Activated CD4-positive, alpha-beta T cell treated with anti-CD3 and anti-CD28 coated beads for 1 hour (primary cell): ENCODE data around the gene YPEL5.
A peak's percentile ranks its signal among the peaks of the same experiment; 100 is the strongest.
"Not testable (repeated sequence)": the region's sequence is repeated elsewhere in the genome, so short reads cannot be mapped to it uniquely, and the experiment has no call there.

ENCODE experiments used
- DNase-seq: peaks from one replicate; pipeline ENCODE4 v3.0.0-alpha.2; 2020

Gene YPEL5

DNA sequence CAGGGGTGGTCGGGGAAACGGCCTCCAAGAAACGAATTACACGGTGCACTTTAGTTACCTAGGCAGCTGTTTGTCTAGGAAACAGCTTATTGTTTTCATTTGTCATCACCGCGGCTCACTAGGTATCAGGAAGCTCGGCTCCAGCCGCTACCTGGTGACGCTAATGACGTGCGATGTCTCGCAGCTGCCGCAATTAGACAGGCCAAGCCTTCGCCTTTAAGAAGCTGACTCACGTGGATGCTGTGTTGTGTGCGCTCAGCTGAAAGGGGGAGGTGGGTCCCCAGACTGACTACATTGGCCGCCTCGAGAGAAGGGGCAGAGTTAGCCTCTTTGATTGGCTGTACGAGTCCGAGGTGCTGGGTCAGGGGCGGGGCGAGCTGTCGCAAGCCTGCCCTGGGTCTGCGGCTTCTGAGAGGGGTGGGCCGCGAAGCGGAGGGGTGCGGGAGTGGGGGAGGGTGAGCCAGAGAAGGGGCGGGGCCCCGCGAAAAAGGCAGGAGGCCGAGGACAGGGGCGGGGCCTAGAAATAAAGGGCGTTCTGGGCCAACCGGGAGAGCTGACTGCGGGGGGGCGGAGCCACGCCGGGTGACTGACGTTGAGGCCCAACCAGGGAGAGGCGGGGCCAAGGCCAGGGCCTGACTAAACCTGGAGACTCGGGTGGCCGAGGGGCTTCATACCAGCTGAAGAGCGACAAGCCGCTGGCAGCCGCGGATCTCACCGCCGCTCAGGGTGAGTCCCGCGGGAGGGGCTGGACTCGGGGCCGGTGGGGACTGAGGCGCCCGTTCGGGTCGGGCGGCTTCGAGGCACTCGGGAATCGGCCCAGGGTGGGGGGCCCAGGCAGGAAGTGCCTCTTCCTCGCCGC, at the start of gene YPEL5:
Gene YPEL5, plus strand, starts transcription at position 671 of the 859 bp plus-strand sequence. CDS start 9,645 bp downstream, outside the sequence.
- DNase-seq, result peak; percentile 99

DNA sequence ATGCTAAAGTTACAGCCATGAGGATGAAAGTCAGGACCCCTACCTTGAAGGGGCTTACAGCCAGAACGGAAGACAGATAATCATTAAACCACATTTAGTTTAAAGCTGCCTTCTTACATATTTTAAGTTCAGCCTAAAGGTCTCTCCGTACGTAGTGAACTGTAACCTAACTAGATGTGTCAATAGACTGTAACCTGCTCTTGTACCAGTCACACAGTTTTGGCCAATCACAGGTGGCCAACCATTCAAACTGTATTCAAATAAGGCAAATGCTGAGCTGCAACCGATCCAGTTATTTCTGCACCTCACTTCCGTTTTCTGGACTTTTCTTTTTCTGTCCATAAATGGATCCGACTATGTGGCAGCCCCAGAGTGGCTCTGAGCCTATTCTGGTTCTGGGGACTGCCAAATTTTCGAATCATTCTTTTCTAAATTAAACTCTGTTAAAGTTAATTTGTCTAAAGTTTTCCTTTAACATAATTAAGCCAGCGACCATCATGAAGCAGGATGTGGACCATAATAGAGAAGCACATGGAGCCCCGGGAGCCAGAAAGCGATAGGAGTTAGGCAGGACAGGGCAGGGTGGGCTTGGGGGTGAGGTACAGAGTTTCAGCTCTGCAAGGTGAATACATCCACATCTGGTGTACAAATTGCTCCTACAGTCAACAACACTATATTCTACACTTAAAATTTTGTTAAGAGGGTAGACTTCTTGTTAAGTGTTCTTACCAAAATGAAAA, 48.4 kb upstream of the YPEL5 start:
- DNase-seq, result no peak

DNA sequence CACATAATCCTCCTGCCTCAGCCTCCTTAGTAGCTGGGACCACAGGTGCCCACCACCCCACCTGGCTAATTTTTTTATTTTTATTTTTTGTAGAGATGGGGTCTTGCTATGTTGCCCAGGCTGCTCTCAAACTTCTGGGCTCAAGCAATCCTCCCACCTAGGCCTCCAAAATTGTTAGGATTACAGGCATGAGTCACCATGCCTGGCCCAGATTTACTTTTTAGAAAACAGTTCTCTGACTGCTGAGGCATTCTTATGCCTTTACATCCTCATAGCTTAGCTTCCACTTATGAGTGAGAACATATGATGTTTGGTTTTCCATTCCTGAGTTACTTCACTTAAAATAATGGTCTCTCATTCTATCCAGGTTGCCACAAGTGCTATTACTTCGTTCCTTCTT, 47.4 kb upstream of the YPEL5 start:
- DNase-seq, result not testable (repeated sequence)

DNA sequence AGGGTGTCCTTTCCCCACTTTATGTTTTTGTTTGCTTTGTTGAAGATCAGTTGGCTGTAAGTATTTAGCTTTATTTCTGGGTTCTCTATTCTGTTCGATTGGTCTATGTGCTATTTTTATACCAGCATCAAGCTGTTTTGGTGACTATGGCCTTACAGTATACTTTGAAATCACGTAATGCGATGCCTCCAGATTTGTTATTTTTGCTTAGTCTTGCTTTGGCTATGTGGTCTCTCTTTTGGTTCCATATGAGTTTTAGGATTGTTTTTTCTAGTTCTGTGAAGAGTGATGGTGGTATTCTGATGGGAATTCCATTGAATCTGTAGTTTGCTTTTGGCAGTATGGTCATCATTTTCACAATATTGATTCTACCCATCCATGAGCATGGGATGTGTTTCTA, 46.1 kb upstream of the YPEL5 start:
- not testable (repeated sequence) for DNase-seq

DNA sequence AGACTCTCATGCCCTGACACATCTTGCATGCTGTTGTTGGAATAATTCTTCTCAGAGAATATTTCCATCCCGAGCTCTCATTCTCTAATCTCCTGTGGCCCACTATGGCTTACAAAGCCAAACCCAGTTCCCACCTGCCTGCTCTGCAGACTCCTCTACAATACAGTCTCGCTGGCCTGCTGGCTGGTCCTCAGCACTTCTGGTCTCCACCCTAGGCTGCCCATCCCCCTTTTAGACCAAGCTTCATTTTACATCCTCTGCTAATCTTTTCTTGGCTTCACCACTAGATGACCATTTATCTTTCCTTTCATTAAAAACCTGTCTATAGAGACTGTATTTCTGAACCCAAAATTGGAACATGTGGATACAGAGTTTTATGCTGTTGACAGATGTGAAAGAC, 42.5 kb upstream of the YPEL5 start:
- no peak for DNase-seq

DNA sequence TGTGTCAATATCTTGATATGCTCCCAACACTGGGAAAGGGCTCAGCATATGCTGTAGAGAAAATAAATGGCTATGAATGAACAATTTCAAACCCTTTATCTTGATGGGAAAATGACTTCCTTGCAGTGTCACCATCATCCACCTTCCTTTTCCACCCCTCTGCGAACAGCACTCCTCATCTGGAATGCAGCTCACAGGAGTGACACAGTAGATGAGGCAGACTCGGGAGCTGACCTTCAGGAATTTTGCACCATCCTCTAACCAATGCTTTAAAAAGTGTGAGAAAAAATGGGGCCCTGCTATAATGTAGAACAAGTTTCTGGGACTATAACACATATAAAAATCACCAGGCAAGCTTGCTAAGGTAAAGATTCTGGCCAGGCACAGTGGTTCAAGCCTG, 41.3 kb upstream of the YPEL5 start:
- DNase-seq, result no peak

DNA sequence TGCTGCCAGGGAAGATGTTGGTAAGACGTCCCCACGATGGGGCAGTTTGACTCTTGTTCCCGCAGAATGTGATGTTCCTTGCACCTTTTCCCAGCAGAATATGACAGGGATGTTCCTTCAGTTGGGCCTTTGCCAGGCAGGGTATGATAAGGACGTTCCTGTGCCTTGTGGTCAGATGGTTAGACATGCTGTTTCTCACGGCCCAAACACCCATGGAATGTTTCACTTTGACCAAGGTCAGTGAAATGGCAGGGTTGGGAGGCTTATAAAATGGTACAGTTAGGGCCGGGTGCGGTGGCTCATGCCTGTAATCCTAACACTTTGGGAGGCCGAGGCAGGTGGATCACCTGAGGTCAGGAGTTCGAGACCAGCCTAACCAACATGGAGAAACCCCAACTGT, 40.3 kb upstream of the YPEL5 start:
- no peak for DNase-seq

DNA sequence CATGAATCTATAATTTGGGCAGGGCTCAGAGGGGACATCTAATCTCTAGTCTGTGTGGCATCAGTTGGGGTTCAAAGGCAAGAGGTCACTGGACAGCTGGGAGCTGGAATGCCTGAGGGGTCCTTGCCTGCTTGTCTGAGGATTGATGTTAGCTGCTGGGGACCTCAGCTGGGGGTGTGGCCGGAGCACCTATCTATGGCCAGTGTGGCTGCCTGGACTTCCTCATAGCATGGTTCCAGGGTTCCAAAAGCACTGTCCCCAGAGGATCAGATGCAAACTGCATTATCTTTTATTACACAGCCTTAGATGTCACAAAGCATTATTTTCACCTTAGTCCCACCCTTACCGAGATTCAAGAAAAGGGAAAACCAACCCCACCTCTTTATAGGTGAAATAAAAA, 38.6 kb upstream of the YPEL5 start:
- DNase-seq, result no peak

DNA sequence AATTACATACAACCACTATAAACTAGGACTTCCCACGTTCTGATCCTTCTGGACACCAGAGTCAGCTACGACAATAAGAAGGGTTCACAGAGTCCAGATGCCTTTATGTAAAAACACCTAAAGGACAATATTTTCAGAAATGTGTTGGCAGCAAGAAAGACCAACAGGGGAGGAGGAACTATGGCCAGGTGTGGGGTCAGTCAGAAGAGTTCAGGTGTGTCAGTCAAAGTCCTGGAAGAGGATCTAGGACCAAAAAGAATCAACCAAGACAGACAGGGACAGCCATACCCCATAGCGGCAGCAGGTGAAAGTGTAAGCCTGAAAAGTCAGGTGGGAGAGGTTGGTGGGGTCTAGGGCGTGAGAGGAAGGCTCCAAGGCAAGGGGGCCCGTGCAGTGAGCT, 38.0 kb upstream of the YPEL5 start:
- no peak for DNase-seq

DNA sequence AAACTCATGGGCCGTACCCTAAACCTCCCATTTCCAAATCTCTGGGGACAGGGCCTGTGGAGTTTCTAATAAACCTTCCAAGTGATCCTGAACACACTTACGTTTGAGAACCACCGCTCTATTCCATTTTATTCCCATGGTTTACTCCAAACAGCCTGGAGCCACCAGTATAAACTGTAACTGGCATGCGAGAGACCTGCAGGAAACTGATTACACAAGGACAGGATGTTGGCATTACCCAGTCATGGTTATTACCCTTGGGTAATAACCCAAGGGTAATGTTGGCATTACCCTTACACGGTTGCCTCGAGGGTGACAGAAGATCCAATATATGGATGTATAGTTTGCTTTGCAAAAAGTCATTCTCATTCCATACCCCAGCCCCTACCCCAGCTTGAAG, 37.0 kb upstream of the YPEL5 start:
- no peak for DNase-seq

DNA sequence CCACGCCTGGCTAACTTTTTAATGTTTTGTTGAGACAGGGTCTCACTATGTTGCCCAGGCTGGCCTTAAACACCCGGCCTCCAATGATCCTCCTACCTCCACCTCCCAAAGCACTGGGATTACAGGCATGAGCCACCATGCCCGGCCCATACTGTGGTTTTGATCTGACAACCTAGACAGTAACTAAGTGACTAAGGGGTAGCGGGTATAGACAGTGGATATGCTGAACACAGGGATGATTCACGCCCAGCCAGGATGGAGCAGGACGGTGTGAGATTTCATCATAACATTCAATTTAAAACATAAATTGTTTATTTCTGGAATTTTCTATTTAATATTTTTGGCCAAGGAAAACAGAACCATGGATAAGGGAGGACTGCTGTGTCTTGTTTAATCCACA, 36.0 kb upstream of the YPEL5 start:
- DNase-seq, result no peak

DNA sequence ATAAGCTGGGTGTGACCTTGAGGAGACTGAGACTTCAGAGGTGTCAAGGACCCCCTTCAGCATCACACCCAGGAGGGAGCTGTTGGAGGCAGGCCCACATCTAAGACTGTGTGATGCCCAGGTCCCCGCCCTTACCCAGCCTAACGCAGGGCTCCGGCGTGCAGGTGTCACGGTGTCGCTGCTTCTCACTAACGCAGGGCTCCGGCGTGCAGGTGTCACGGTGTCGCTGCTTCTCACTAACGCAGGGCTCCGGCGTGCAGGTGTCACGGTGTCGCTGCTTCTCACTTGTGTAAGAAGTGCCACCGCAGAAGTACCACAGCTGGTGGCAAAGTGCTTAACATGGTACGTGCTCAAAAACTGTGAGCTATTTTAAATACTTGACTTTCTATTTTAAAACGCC, 35.6 kb upstream of the YPEL5 start:
- DNase-seq, result not testable (repeated sequence)

DNA sequence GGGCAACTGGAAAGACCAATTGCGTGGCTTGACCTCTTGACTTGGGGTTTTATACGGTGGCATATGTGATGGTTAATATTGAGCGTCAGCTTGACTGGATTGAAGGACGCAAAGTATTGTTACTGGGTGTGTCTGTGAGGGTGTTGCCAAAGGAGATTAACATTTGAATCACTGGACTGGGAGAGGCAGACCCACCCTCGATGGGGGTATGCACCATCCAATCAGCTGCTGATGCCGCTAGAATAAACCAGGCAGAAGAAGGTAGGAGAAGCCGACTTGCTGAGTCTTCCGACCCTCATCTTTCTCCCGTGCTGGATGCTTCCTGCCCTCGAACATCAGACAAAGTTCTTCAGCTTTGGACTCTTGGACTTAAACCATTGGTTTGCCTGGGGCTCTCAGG, 34.2 kb upstream of the YPEL5 start:
- DNase-seq, result no peak

DNA sequence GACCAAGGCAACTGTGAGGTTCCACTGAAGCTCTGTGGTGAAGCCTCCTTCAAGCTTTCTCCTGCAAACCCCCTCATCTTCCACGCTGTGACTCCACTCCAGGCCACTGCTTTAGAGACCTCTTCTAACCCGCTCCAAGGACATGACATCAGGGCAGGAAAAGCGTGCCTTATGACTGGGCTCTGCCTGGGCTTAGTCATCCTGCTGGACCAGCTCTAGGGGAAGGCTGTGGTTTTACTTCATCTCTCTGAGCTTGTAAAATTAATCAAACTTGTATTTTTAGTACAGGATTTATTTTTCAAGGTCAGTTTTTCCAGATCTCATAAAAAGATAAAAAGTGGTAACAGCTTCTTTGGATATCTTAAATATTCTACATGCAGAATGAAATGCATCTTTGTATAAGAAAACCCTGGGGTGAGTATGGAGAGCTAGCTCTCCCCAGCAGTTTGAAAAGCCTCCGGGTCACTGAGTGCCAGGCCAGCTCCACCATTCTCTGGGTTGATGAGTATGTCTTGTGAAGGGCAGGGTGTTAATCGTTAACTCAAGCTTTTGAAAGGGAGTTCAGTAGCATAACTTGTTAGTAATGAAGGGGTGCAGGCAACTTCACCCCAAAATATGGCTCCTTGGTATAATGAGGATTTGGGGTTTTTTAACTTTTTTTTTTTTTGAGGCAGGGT, 33.1 kb upstream of the YPEL5 start:
- DNase-seq, result no peak

DNA sequence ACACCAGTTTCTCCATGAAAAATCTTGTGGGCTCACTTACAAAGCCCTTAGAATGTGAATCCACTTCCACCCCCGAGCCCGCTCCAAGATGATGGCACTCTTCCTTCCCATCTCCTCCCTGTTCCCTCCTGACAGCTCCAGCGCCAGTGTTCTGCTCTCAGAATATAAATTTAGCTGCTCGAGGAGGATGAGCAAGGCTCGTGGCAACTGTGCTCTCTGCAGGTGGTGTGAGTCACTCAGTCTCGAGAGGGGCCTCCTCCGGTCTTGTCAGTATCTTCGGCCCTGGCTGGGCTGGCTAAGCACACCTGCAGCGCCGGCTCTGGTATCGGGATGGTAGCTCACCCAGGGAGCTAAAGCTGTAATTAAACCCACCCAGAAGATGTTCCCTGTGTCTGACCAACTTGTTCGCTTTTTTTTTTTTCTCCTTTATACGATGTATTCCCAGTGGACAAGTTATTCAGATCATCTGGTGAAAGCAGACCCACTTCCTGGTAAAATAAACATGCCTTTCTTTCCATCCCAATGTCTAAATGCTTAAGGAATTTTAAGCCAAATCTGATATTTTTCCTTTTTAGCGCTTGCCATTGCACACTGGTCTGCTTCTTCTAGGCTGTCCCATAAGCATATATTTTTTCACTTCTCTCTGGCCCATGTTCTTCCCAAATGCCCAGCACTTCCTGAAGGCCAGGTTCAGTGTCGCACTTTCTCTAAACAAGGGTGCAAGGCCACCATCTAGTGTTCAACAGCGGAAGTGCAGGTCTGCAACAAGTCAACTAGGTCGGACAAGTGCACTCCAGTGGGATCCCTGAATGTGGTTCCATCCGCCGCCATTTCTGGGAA, 31.4 kb upstream of the YPEL5 start:
- peak; percentile 28 for DNase-seq

DNA sequence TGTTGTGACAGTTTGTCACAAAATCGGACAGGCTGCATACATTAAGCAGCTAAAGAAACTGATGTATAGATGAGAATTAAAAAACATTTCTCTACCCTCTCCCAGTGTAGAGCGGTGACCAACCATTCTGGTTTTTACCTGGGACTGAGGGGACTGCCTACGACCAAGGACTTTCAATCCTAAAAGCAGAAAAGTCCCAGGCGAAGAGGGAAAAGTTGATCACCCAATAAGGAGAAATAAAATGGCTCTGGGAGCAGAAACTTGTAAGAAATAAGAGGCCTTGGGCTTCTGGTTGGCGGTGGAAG, 30.9 kb upstream of the YPEL5 start:
- DNase-seq, result no peak

DNA sequence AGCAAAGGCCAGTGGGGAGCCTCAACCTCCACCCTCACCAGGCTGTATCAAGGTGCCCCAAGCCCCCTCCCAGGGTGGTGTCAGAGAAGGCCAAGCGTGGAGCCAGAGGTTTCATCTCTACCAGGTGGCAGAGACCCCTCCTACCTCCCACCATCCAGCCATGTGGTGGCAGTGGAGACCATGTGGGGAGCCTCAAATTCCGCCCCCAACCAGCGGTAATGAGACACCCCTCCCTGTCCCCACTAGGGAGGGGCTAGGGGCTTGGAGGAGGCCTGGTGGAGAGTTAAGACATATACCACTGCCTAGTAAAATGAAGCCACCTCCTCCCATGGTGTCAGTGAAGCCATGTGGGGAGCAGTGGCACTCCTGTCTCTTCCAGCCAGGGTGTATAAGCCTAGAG, 24.4 kb upstream of the YPEL5 start:
- no peak for DNase-seq

DNA sequence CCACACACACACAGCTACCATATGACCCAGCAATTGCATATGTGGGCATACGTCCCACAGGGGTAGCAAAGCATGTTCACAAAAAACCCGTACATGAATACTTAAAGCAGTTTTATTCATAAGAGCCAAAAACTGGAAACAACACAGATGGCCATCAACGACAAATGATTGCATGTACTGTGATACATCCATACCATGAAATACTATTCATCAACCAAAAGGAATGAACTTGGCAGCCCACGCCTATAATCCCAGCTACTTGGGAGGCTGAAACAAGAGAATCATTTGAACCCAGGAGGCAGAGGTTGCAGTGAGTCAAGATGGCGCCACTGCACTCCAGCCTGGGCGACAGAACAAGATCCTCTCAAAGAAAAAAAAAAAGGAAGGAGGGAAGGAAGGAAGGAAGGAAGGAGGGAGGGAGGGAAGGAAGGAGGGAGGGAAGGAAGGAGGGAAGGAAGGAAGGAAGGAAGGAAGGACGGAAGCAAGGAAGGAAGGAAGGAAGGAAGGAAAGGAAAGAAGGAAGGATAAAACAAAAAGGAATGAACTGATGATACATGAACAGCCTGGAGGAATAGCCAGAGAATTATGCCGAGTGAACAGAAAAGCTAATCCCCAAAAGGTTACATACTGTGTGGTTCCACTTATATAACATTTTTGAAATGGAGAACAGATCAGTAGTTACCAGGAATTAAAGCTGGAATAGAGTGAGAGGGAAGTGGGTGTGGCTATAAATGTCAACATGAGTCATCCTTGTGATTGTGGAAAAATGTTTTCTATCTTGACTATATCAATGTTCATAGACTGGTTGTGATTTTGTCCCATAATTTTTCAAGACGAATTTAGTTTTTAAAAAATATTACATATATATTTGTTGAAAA, 19.6 kb upstream of the YPEL5 start:
- no peak for DNase-seq

DNA sequence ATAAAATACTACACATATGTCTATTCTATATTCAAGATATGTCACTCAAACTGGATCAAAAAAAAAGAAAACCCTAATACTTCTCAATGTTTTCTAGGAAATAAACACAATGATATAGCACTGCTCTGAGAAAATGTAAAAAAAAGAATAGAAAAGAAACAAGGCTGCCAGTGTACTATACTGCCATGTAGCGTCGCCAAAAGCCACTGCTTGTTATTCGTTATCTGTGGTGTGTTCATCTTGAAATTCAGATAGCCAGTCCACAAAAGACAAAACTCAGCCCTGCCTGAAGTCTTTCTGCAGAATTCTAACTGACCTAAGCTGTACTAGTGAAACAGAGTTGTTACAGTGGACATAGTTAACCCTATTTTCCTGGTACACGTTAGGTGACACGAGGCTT, 12.2 kb upstream of the YPEL5 start:
- no peak for DNase-seq

DNA sequence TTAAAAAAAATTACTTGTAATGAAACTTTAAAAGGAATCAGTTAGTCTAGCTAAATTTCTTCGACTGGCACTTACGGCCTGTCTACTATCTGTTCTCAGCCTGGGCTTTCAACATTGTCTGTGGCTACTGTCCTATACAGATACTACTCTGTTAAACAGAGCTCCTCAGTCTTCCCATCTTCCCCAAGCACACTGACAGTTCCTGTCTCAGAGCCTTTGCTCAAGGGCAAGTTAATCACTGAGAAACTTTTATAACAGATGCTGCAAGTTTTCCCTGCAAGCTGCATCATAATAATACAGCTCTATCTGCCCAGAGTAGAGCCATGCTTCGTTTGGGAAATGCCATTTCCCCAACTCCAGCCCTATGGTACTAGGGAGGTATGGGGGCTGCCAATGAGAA, 11.3 kb upstream of the YPEL5 start:
- DNase-seq, result no peak

DNA sequence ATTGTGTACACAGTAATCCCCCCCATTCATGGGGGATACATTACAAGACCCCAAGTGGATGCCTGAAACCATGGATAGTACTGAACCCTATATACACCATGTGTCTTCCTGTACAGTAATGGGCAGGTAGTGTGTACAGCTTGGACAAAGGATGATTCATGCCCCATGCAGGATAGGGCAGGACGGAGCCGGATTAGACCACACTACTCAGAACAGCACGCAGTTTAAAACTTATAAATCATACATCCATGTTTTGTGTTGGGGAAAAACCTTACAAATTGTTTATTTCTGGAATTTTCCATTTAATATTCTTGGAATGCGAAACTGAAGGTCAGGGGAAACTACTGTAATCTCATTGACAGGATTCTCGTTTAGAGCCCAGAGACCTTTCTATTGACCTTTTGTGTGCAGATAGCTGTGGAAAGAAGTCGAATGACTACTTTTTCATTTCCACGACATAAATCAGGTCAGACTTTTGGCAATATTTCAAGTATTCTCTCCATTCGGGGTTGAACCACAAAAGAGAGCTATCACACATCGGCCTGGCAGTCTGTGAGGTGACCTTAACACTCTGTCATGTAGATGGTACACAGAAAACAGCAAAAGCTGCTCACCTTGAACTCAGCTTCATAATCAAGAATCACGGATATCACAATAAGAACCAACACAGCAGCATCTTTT, 9.9 kb upstream of the YPEL5 start:
- no peak for DNase-seq
